Breast epithelium (tissue), 3 donors: ENCODE data around the gene PUM1.

Experiments
- POLR2A ChIP-seq: fragments of 450-650 bp; IDR thresholded peaks from one replicate; pipeline ENCODE4 v1.6.1; 2016; ENCODE audit warnings: antibody characterized with exemption, mild to moderate bottlenecking, moderate library complexity
- POLR2AphosphoS5 ChIP-seq, 3 donors: sonication (generic); formaldehyde crosslinking; IDR thresholded peaks; one replicate each; pipeline ENCODE4 v1.6.1; 2017; ENCODE audit warnings: antibody characterized with exemption in 3 of 3
- TF ChIP-seq, protein P1 (sequence below), 3 donors: fragments of 450-650 bp; IDR thresholded peaks; one replicate each; pipeline ENCODE4 v1.5.1; 2016 to 2017; ENCODE audit warnings: antibody characterized with exemption in 3 of 3, mild to moderate bottlenecking in 3 of 3, moderate library complexity in 3 of 3

DNA sequence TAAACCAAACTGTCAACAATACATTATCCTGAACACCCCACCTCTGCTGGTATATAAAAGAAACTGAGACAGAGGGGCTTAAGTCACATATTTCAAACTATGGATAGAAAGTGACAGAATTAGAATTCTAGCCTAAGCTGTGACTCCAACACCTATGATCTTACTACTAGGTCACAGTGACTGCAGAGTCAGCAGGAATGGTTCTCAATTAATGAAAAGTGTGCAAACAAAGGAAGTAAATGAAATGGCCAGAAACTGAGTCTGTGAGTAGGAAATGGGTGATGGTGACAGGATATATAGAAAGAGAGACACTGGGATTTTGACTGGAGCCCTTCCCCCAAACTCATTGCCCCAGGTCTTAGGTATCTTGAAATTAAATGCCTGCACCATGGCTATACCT is 118.3 kb downstream of the PUM1 start:
- TF ChIP-seq POLR2A, result no peak
- TF ChIP-seq, protein P1, sequence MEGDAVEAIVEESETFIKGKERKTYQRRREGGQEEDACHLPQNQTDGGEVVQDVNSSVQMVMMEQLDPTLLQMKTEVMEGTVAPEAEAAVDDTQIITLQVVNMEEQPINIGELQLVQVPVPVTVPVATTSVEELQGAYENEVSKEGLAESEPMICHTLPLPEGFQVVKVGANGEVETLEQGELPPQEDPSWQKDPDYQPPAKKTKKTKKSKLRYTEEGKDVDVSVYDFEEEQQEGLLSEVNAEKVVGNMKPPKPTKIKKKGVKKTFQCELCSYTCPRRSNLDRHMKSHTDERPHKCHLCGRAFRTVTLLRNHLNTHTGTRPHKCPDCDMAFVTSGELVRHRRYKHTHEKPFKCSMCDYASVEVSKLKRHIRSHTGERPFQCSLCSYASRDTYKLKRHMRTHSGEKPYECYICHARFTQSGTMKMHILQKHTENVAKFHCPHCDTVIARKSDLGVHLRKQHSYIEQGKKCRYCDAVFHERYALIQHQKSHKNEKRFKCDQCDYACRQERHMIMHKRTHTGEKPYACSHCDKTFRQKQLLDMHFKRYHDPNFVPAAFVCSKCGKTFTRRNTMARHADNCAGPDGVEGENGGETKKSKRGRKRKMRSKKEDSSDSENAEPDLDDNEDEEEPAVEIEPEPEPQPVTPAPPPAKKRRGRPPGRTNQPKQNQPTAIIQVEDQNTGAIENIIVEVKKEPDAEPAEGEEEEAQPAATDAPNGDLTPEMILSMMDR (IDR thresholded peaks at IDR 0.05), result no peak
- no peak for TF ChIP-seq POLR2AphosphoS5 (IDR thresholded peaks at IDR 0.05)
